T-helper 1 cell treated with Interleukin-12 subunit alpha and Interleukin-12 subunit beta and Interleukin-4 antibody, amounts not matched to agents 30 ng/mL and 1 ng/mL, for 36 hours (primary cell): Measurements from ENCODE around the gene EXOSC2. TPM values are rescaled to one million over a fixed set of nuclear protein-coding genes. Genes with fewer than 3 reads are reported as not detected.
"Not testable (repeated sequence)": the region's sequence is repeated elsewhere in the genome, so short reads cannot be mapped to it uniquely, and the experiment has no call there.

Source experiments
- intact Hi-C: fragments of 100-400 bp; cut with micrococcal nuclease; formaldehyde crosslinking; loops from one replicate; pipeline ENCODE4 v1.15.1; 2024
- total RNA-seq: library from RNA; stranded (reverse); gene quantifications from 2 replicates; pipeline ENCODE4 v1.2.3, GENCODE V29; 2022

The EXOSC2 gene
- total RNA-seq, 1 donor from 2014 or later = 60.4 TPM

DNA sequence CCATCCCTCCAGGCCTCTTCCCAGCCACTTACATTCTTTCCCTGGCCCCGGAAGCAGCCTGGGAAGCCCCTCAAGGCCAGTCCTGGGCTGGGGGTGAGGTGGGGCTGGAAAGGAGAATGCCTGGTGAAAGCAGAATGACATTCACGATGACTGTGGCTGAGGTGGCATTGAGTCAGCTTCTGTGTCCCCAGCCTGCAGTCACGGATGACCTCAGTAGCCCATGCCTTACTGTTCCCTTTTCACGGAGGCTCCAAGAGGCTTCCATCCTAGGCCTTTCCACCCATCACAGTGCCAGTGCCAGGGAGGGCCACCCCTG, 26.5 kb upstream of the EXOSC2 start:
- intact Hi-C loops = no loop called here

DNA sequence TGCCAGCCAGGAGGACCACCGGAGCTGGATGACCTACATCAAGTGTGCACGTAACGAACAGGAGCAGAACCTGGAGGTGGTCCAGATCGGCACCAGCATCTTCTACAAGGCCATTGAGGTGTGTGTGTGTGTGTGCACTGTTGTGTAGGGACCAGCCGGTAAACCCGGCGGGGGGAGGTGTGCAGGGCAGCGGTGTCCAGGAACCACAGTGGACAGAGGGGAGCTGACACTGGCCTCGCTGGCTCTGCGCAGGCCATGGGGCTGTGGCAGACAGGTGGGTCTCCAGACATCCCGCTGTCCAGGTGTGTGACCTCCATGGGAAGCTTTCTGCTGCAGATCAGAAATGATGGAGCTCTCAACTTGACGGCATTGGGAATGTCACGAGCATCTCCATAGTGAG, 25.4 kb upstream of the EXOSC2 start:
- intact Hi-C loops = no loop called here

DNA sequence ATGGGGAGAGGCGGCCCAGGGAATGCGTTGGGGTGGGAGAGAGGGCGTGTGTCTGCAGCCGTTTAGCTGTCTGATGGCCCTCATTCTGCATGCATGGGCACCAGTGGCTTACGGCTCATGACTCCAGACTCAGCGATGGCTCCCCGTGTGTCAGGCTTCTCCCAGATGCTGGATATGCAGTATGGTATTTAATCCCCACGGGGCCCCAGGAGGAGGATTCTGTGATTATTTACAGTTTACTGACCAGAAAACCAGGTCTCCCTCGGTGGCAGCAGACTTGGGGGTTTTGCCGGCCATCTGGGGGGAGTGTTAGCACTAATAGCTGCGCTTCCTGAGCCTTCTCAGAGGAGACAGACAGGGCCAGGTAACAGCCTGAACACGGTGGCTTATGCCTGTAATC, 24.9 kb upstream of the EXOSC2 start:
- intact Hi-C loops = no loop called here

DNA sequence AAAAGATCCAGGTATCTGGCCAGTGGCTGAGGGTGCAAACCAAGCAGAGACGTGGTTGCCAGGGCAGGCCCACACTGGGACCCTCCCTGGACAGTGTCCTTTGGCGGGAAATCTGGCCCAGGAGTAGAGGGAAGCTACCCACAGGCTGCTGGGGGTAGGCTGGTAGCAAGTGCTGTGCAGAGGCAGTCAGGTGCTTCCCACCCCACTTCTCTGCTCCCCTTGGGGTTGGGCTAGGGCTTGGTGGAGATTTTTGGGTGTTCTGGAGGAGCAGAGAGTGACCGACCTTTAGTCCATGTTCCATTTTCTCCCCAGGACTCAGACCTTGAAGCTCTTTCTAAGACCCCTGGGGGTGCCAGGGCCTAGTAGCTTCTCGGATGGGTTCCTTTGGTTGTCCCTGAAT, 23.6 kb upstream of the EXOSC2 start:
- intact Hi-C loops = no loop called here

DNA sequence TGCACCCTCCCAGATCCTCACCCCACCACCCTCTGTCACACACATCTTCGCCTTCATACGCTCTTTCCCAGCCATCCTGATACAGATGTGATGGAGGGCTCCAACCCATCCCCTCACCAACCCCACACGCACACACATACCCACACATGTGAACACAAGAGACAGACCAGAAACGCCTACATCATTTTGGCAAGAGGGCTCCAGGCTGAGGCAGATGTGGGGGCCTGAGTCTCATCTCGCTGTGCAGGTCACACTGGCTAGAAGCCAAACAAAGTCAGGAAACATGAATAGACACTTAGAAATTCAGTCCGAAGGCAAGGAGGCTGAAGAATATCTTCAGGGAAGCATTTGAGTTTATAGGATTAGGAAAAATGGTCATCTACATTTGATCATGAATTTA, 22.9 kb upstream of the EXOSC2 start:
- intact Hi-C loops = no loop called here

DNA sequence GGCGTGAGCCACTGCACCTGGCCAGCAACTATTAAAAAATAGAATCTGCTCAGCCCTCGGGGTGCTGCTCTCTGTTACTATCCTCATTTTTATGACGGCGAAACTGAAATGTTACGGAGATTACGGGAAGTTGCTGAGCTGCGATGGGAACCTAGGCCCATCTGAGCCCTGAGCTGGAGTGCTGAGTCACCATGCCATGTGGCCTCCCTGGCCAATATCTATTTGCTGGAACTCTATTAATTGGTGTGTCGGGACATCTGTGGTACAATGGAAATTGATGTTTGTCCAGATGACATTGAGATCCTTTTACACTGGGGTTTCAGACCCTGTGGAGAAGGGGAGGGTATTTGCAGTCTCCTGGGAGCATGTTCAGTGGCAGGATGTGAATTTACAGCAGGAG, 21.1 kb upstream of the EXOSC2 start:
- intact Hi-C loops = no loop called here

DNA sequence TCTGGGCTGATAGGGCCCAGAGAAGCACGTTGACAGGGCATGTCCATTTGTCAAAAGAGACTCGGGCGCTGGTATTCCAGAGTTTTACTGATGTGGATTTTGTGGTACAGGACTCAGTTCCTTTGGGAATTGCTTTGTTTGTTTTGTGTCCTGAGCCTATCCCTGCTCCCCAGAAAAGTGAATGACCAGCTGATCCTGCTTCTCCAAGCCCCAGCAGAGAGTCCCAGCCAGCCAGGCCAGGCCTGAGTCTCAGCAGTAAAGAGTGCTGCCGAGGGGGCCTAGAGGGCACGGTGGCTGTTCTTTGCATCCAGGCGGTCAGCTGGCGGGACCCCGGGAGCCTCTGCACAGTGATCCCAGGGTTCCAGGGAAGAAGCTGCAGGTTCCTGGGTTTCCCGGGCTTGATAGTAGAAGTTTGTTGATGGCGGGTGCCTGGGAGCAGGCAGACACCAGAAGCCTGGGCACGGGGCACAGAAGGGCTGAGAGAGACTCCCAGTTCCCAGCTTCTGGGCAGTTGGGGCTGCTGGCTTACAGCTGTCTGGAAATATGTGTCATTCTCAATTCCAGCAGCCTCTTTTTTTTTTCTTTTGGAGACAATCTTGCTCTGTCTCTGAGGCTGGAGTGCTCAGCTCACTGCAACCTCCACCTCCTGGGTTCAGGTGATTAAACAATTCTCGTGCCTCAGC, 20.5 kb upstream of the EXOSC2 start:
- intact Hi-C loops = no loop called here

DNA sequence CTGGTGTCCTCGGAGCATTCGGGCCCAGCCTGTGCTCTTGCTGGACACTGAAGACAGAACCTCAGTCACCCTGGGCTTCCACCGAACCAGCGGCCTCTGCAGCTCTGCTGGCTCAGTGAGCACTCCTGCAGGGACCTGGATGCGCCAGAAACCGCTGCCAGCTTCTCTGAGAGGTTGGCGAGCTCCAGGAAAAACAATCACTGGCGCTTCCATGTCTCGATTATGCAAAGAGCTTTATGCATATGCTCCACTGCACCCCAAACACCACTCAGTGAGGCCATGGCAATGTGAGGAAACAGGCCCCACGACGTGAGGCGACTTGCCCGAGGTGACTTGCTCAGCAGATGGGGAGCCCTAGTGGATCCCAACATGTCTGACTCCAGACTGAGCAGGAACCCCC, 18.2 kb upstream of the EXOSC2 start:
- intact Hi-C loops = no loop called here

DNA sequence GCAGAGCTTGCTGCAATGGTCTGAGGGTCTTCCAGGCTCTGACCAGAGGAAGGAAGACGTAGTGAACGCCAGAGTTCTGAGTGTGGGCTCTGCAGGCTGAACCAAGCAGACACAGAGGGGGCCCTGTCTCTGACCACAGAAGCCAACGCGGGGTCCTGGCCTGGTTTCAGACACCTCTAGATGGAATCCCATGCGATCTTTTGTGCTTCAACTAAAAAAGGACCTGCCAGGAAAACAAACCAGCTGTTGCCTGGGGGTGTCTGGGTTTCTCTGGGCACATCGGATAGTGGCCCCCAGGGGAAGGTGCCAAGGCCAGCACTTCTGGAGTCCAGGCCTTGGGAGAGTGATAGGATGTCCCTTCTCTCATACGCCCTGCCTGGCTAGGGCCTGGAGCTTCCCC, 16.3 kb upstream of the EXOSC2 start:
- intact Hi-C loops = no loop called here

DNA sequence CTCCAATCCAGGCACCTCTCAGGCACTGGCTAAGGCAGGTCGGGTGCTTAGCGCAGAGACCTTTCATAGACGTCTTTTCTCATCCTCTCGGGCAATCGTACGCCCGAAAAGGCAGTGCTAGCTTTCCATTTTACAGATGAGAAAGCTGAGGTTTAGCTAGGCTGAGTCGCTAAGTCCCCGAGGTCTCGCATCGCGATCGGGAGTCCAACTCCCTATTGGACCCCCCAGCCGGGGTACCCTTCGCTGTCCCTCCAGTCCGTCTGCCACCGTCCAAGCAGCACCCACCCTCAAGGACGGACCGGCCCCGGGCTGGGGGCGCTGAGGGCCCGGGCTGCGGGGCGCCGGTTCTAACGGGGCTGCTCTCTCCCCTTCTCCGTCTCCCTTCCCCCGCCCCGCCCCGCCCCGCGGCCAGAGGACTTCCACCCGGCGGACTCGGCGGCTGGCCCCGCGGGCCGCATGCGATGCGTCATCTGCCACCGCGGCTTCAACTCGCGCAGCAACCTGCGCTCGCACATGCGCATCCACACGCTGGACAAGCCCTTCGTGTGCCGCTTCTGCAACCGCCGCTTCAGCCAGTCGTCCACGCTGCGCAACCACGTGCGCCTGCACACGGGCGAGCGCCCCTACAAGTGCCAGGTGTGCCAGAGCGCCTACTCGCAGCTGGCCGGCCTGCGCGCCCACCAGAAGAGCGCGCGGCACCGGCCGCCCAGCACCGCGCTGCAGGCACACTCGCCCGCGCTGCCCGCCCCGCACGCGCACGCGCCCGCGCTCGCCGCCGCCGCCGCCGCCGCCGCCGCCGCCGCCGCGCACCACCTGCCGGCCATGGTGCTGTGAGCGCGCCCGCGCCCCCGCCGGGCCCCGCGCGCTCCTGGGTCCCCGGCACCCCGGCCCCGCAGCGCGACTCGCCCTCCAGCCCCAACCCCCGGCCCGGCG, 12.5 kb upstream of the EXOSC2 start:
- intact Hi-C loops = no loop called here

DNA sequence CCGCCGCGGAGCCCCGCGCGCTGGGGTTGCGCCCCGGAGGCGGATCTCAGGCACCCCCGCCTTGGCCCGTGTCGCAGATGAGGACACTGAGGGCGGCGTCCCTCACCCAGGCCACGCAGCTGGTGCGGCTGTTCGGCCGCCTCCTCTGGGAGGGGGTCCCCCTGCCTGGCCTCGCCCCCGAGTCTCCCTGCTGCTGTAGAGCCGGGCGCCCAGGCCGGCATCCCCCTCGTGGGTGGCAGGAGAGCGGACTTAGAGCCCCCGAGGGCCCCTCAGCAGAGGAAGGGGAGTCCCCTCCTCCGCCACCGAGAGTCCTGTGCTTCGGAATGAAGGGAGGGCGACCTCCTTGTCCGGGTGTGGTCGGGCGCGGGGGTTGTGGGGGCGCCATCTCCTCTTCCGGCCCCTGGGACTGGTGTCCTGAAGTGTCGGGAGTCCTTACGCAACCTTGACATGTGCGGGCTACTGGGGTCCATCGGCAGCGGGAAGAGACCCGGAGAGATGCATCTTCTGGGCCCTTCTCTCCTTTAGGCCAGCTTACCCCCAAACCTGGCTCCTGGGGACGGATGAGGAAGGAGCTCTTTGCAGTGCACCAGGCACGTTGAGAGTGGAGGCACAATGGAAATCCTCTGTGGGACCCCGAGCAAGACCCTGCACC, 11.7 kb upstream of the EXOSC2 start:
- intact Hi-C loops = loop anchor here (1.0 kb wide), 2 partner anchors 11 to 221 kb away; partner anchors contain the start of gene EXOSC2

DNA sequence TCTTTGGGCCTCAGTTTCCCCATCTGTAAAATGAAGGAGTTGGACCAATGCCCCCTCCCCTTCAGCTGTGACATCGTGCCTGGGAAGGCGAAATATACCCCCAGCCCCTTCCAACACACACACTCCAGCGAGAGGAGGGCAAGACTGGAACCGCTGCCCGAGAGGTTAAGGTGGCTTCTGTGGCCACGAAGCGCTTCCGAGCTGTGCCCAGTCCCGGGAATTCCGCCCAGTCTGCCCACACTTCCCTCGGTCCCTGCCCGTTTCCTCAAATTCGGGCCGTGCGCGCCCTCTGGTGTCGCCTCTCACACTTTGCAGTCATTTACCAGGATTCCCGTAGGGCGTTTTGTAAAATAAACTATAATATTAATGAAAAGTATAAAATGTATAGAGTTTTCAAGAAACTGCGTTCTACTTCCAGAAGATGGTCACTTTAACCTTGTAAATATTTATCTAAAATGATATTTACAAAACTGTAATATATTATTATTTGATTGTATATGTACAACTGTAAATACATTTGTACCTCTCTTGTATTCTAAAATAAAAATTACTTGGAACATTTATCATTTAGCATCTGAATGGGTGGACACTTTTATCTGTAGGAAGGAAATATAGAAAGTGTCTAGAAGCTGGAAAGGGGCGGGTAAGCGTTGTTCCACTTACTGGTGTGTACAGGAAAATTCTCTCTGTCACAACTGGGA, 11.0 kb upstream of the EXOSC2 start:
- intact Hi-C loops = loop anchor here (1.0 kb wide), 2 partner anchors 11 to 221 kb away; partner anchors contain the start of gene EXOSC2

DNA sequence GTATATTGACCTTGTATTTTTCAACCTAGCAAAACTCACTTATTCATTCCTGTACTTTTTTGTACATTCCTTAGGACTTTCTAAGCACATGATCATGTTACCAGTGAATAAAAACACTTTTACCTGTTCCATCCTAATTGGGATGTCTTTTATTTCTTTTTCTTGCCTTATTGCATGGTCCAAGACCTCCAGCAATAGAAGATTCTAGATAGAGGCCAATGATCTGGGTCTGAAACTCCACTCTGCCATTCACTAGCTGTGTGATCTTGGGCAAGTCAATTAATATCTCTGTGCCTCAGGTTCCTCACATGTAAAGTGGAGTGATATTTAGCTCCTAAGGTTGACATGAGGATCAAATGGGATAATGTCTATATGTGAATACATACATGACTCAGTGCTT, 8.5 kb upstream of the EXOSC2 start:
- intact Hi-C loops = no loop called here

DNA sequence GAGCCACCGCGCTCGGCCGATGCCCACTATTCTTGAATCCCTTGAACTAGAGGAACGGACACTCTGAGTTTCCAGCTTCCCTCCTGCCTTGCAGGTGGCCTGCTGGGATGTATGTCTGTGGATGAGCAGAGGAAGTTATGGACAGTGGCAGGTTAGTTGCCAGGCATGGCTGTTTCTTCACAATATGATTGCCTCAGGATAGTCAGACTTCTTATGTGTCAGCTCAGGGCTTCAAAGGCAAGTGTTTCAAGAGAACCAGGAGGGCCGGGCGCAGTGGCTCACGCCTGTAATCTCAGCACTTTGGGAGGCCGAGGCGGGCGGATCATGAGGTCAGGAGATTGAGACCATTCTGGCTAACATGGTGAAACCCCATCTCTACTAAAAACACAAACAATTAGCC, 7.6 kb upstream of the EXOSC2 start:
- intact Hi-C loops = not testable (repeated sequence)

DNA sequence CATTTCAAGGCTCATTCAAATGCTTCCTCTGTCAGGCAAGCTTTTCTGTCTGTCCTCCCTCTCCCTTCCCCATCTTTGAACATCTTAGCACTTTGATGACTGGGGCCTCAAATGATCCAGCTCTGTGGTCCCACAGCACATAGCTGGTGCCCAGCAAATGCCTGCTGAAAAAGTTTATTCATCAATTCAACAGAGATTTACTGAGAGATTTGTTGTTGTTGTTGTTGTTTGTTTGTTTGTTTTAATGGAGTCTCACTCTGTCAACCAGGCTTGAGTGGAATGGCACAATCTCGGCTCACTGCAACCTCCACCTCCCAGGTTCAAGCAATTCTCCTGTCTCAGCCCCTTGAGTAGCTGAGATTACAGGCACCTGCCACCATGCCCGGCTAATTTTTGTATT, 6.0 kb upstream of the EXOSC2 start:
- intact Hi-C loops = no loop called here

DNA sequence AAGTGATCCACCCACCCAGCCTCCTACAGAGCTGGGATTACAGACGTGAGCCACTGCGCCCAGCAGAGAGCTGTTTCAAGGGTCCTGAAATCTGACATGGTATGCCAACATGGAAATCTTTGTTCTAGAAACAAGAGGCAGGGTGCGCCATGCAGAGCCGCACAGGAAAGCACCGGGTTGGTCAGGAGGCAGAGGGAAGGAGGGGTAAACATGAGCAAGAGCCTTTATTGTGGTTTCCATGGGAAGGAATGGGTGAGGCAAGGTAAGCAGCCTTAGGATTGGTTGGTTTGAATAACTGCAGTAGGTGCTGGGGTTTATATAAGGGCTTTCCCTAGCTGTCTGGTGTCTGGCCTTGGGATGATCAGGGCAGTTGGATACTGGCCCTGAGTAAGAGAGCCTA, 5.5 kb upstream of the EXOSC2 start:
- intact Hi-C loops = no loop called here

DNA sequence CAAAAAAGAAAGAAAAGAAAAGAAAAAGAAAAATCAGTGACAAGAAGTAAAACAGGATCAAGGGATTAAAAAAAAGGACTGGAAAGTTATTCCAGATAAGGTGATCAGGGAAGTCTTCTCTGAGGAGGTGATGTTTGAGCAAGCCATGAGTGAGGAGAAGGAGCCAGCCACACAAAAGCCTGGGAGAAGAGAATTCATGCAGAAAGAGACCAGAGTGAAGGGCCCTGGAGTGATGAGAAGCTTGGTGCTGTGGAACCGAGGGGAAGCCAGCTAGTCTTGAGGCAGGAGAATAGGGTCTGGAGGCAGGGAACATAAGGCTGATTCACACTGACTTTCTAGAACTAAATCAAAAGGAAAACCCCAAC, 4.0 kb upstream of the EXOSC2 start:
- intact Hi-C loops = no loop called here

DNA sequence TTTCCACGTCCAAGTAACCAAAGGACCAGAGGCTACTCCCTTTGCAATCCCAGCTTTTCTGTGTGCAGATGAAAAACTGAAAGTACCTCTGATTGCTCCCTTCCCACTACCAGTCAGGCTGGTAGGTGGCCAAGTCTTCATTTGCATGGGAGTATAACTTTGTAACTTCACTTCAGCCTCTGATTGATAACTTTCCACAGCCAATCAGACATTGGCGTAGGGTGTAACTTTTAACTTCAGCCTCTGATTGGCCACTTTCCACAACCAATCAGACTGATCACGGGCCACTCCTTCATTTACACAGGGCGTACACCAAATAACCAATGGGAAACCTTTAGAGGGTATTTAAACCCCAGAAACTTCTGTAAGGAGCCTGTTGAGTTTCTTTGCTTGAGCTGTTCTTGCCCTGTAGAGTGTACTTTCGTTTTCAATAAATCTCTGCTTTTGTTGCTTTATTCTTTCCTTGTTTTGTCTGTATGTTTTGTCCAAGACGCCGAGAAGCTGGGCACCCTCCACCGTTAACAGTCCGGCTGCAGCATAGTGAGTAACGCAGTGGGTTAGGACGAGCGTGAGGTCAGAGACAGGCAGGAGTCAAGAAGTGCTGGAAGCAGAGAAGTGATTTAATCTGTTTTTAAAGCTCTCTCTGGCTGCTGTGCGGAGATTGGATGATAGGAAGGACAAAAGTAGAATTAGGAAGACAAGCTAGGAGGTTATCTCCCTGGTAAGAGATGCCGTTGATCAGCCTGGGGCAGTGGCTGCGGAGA, 3.5 kb upstream of the EXOSC2 start:
- intact Hi-C loops = loop anchor here (5.0 to 10.0 kb wide), 2 partner anchors 565 to 1662 kb away; partner anchors contain the start of gene SETX

DNA sequence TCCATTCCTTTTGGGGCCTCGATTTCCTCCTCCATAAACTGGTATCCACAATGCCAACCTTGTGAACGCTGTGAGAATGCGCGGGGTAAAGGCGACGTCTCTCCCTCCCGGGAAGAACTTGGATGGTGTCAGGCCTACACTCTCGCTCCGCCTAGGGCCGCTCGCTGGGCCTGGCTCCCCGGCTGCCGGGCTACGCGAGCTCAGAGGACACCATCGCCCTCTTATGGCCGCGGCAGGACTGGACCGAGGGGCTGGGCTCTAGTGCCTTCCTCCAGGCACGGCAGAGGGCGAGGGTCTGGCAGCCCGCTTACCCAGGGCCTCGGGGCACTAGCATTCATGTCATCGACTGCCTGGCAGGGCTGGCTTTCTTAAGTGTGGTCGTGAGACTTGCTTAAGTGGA, 1.3 kb upstream of the EXOSC2 start:
- intact Hi-C loops = loop anchor here (2.0 to 10.0 kb wide), 3 partner anchors 432 to 1660 kb away; partner anchors contain the start of genes NUP214 and SETX

DNA sequence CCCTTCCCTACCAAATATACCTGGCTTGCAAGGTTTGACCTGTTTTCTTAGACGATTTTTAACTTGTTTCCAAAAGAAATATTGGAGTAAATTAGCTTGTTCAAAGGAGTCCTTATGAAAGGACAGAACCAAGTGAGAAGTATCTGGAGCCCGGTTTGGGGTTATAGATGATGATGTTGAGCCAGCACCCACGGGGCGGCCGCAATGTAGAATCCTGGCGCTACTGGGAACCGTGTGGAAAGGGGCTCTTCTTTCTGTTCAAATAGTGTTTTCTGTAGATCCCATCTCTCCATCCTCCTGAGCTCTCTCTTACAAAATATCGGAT, 517 bp upstream of the EXOSC2 start:
- intact Hi-C loops = loop anchor here (1.0 to 10.0 kb wide), 8 partner anchors 8 to 1659 kb away; partner anchors contain the start of genes FUBP3, NUP214 and SETX

DNA sequence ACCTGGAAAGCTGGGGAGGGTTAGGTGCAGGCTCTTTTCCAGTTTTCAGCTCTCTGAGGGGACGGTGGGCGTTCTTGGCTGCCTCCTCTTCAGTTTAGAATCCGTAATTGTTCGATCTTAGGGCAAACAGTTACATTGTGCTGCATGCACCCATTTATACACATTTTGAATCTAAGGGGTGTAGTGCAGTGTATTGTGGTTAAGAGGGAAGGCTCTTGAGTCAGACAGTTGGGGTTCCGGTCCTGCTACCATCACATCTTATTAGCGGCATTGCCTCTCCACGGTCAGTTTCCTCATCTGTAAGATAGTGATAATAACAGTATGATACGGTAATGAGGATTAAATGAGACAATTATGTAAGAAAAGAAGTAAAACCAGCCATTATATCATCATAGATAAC, 625 bp downstream of the EXOSC2 start:
- intact Hi-C loops = loop anchor here (5.0 to 10.0 kb wide), 2 partner anchors 561 to 1658 kb away; partner anchors contain the start of gene SETX
